H1 (cell line): ENCODE measurements around the gene KLF16. TPM values are rescaled to one million over a fixed set of nuclear protein-coding genes. Genes with fewer than 3 reads are reported as not detected.
"Not testable (repeated sequence)": the region's sequence is repeated elsewhere in the genome, so short reads cannot be mapped to it uniquely, and the experiment has no call there.

Experiments
- CTCF ChIA-PET: fragments of 300-600 bp; sonication (Branson Sonifier 250); formaldehyde crosslinking; loops from one replicate; lab custom pipeline; 2021; ENCODE audit not compliant: partially characterized antibody; lab: Charles Lee
- POLR2A ChIA-PET: fragments of 300-600 bp; sonication (Branson Sonifier 250); formaldehyde crosslinking; loops from one replicate; lab custom pipeline; 2021; ENCODE audit warnings: inconsistent platforms; ENCODE audit not compliant: partially characterized antibody; lab: Charles Lee
- DNase-seq, 2 experiments: peaks; one replicate each; pipeline versions ENCODE4 v3.0.0 to v3.0.0-alpha.2; 2010 to 2022; ENCODE audit warnings: low spot score in 2 of 2, low read depth in 1 of 2, mixed read lengths in 1 of 2
- FAIRE-seq: peaks from 2 replicates; lab custom pipeline; 2011; peaks lifted over from hg19 to GRCh38; lab: Jason Lieb, UNC
- H2AFZ ChIP-seq: 2 replicates; pipeline ENCODE4 v1.8.1; 2012; ENCODE audit warnings: low read length, inconsistent platforms
- H2AK5ac ChIP-seq: 2 replicates; pipeline ENCODE4 v1.6.1; 2013; ENCODE audit warnings: low read depth, low read length
- H2BK120ac ChIP-seq: replicated peaks from 2 replicates; pipeline ENCODE3; 2013; ENCODE audit warnings: low read depth, low read length, inconsistent platforms
- H2BK12ac ChIP-seq: 2 replicates; pipeline ENCODE4 v1.6.1; 2013; ENCODE audit warnings: low read depth, low read length
- H2BK15ac ChIP-seq: 2 replicates; pipeline ENCODE4 v1.6.1; 2013; ENCODE audit warnings: low read length
- H2BK20ac ChIP-seq: 2 replicates; pipeline ENCODE4 v1.6.1; 2013; ENCODE audit warnings: low read length
- H2BK5ac ChIP-seq: 2 replicates; pipeline ENCODE4 v1.6.1; 2013; ENCODE audit warnings: low read depth, low read length
- H3K14ac ChIP-seq: 2 replicates; pipeline ENCODE4 v1.6.1; 2013; ENCODE audit warnings: inconsistent platforms; ENCODE audit not compliant: insufficient read length
- H3K18ac ChIP-seq: 2 replicates; pipeline ENCODE4 v1.6.1; 2013; ENCODE audit warnings: low read length; ENCODE audit errors: extremely low read depth
- H3K23ac ChIP-seq: 2 replicates; pipeline ENCODE4 v1.6.1; 2013; ENCODE audit warnings: inconsistent platforms; ENCODE audit not compliant: insufficient read length
- H3K23me2 ChIP-seq: 2 replicates; pipeline ENCODE4 v1.6.1; 2013; ENCODE audit warnings: low read depth, low read length
- H3K27ac ChIP-seq: 2 replicates; pipeline ENCODE4 v1.6.1; 2011; ENCODE audit warnings: low read depth, low read length, inconsistent platforms
- H3K27me3 ChIP-seq, 4 experiments: replicated peaks in 1 of 4; 1 replicate in 1 of 4; 2 replicates in 3 of 4; pipeline versions ENCODE4 v1.6.1 to v1.8.1; 2011 to 2013; ENCODE audit warnings: low read length in 3 of 4, mild to moderate bottlenecking in 3 of 4, inconsistent platforms in 2 of 4, mixed read lengths in 2 of 4, moderate library complexity in 1 of 4; ENCODE audit not compliant: control insufficient read depth in 3 of 4, insufficient read depth in 3 of 4; ENCODE audit errors: extremely low read depth in 1 of 4
- H3K36me3 ChIP-seq, 4 experiments: 2 replicates each; pipeline versions ENCODE4 v1.6.1 to v1.8.1; 2011 to 2013; ENCODE audit warnings: mild to moderate bottlenecking in 4 of 4, low read length in 3 of 4, moderate library complexity in 2 of 4, control low read depth in 1 of 4, inconsistent platforms in 1 of 4; ENCODE audit not compliant: insufficient read depth in 4 of 4, control insufficient read depth in 2 of 4
- H3K4ac ChIP-seq: replicated peaks from 2 replicates; pipeline ENCODE3; 2013; ENCODE audit warnings: low read length, low read depth, mixed read lengths, inconsistent platforms; ENCODE audit not compliant: insufficient read length
- H3K4me1 ChIP-seq, 4 experiments: replicated peaks in 1 of 4; 1 replicate in 1 of 4; 2 replicates in 3 of 4; pipeline versions ENCODE4 v1.6.1 to v1.8.1; 2011 to 2013; ENCODE audit warnings: low read length in 3 of 4, inconsistent platforms in 2 of 4, mixed read lengths in 1 of 4; ENCODE audit not compliant: insufficient read depth in 4 of 4, control insufficient read depth in 3 of 4
- H3K4me2 ChIP-seq, 2 experiments: 2 replicates each; pipeline versions ENCODE4 v1.6.1 to v1.8.1; 2011 to 2013; ENCODE audit warnings: low read depth in 2 of 2, low read length in 2 of 2, control low read depth in 1 of 2, inconsistent platforms in 1 of 2, mild to moderate bottlenecking in 1 of 2; ENCODE audit not compliant: insufficient read depth in 1 of 2
- H3K4me3 ChIP-seq, 4 experiments: fragments of 200-600, 300-600 bp in 1 of 4; sonication (generic), shearing (Covaris generic), sonication (Bioruptor Twin) in 1 of 4; 2 replicates each; pipeline versions ENCODE4 v1.5.1 to v1.8.1; 2011 to 2016; ENCODE audit warnings: low read length in 4 of 4, low read depth in 3 of 4, control low read depth in 2 of 4, inconsistent platforms in 2 of 4, mild to moderate bottlenecking in 2 of 4, mixed read lengths in 1 of 4, moderate library complexity in 1 of 4; ENCODE audit not compliant: insufficient read depth in 2 of 4; ENCODE audit errors: extremely low read depth in 1 of 4
- H3K56ac ChIP-seq: replicated peaks from 2 replicates; pipeline ENCODE3; 2013; ENCODE audit warnings: low read depth, mild to moderate bottlenecking, mixed read lengths, low read length, inconsistent platforms; ENCODE audit not compliant: insufficient read length
- H3K79me1 ChIP-seq: 2 replicates; pipeline ENCODE4 v1.6.1; 2013; ENCODE audit warnings: low read depth, low read length, control low read depth
- H3K79me2 ChIP-seq, 2 experiments: 2 replicates each; pipeline versions ENCODE4 v1.6.1 to v1.8.1; 2012 to 2013; ENCODE audit warnings: low read length in 2 of 2, mild to moderate bottlenecking in 2 of 2, inconsistent platforms in 1 of 2; ENCODE audit not compliant: insufficient read depth in 2 of 2, control insufficient read depth in 1 of 2
- H3K9ac ChIP-seq, 4 experiments: replicated peaks in 1 of 4; 1 replicate in 1 of 4; 2 replicates in 3 of 4; pipeline versions ENCODE4 v1.6.1 to v1.8.1; 2011 to 2013; ENCODE audit warnings: low read depth in 3 of 4, low read length in 3 of 4, control low read depth in 2 of 4, mild to moderate bottlenecking in 2 of 4, moderate library complexity in 2 of 4, inconsistent platforms in 1 of 4; ENCODE audit errors: extremely low read depth in 1 of 4
- H3K9me3 ChIP-seq, 2 experiments: 2 replicates each; pipeline versions ENCODE4 v1.6.1 to v1.8.1; 2012 to 2013; ENCODE audit warnings: mild to moderate bottlenecking in 2 of 2, moderate library complexity in 2 of 2, control low read depth in 1 of 2, inconsistent platforms in 1 of 2, low read depth in 1 of 2, low read length in 1 of 2, mixed read lengths in 1 of 2; ENCODE audit not compliant: insufficient read depth in 2 of 2
- H4K20me1 ChIP-seq, 2 experiments: replicated peaks in 1 of 2; 2 replicates each; pipeline versions ENCODE3 to v1.8.1; 2011 to 2013; ENCODE audit warnings: inconsistent platforms in 2 of 2, low read length in 2 of 2, mild to moderate bottlenecking in 1 of 2; ENCODE audit not compliant: insufficient read depth in 2 of 2, control insufficient read depth in 1 of 2
- H4K5ac ChIP-seq: 2 replicates; pipeline ENCODE4 v1.6.1; 2013; ENCODE audit warnings: low read length, low read depth, mixed read lengths, inconsistent platforms; ENCODE audit not compliant: insufficient read length
- H4K8ac ChIP-seq: 2 replicates; pipeline ENCODE4 v1.8.0; 2013; ENCODE audit warnings: mild to moderate bottlenecking, moderate library complexity, low read length, inconsistent platforms; ENCODE audit not compliant: insufficient read depth; ENCODE audit errors: extremely low read depth
- H4K91ac ChIP-seq: replicated peaks from 2 replicates; pipeline ENCODE3; 2013; ENCODE audit warnings: low read length, mixed read lengths, inconsistent platforms; ENCODE audit not compliant: insufficient read length
- CREB1 ChIP-seq: IDR thresholded peaks from 2 replicates; pipeline ENCODE4 v1.6.1; 2012; ENCODE audit warnings: inconsistent platforms
- GABPA ChIP-seq: IDR thresholded peaks from 2 replicates; pipeline ENCODE4 v1.6.1; 2011; ENCODE audit warnings: mild to moderate bottlenecking, low read length, moderate library complexity, borderline replicate concordance; ENCODE audit not compliant: insufficient read depth
- WGBS, 2 experiments: shearing (Covaris generic) in 1 of 2; methylation state at CpG; one replicate each; pipeline versions ENCODE4 v1.1.6 to v1.1.7; 2013 to 2015; ENCODE audit warnings: low lambda C conversion rate in 2 of 2, mixed read lengths in 2 of 2, inconsistent platforms in 1 of 2, low coverage in 1 of 2, missing lambda C conversion rate in 1 of 2; ENCODE audit not compliant: insufficient replicate concordance in 2 of 2, insufficient coverage in 1 of 2, insufficient read length in 1 of 2; ENCODE audit errors: extremely low coverage in 1 of 2, missing lambda C conversion rate in 1 of 2; 5-methylcytosine and 5-hydroxymethylcytosine counted together
- polyA plus RNA-seq, 7 experiments: library from polyadenylated mRNA; depleted of rRNA in 3 of 7; stranded (reverse) in 5 of 7; unstranded in 2 of 7; fragments of >200 nt in 5 of 7; fragments of 200-250 nt in 2 of 7; gene quantifications; 1 replicate in 5 of 7; 2 replicates in 1 of 7; 4 replicates in 1 of 7; pipeline versions ENCODE4 v1.2.1 to v1.2.3, GENCODE V29; 2011 to 2013; ENCODE audit warnings: missing spikeins in 2 of 7, mixed read lengths in 2 of 7
- total RNA-seq: library from RNA; stranded (reverse); fragmentation: NEBNext Ultra II Directional; extraction: Animal tissue kit (Norgen Biotek cat#: 25700); gene quantifications from 2 replicates; pipeline ENCODE4 v1.2.1, GENCODE V29; 2021

The KLF16 gene
- total and polyA plus RNA-seq, 2 of the 8 experiments (the other 6 are each of a cell fraction or from before 2014, with no cell fraction given) = 14.3 to 45.9 TPM

- H3K23ac ChIP-seq, H4K5ac ChIP-seq, H3K23me2 ChIP-seq, H3K14ac ChIP-seq, H3K9me3 ChIP-seq, H4K91ac ChIP-seq, H2BK20ac ChIP-seq, H3K36me3 ChIP-seq, H2BK5ac ChIP-seq, H2BK120ac ChIP-seq, FAIRE-seq, H3K27ac ChIP-seq, H3K4ac ChIP-seq, H3K18ac ChIP-seq, H2AFZ ChIP-seq, H3K27me3 ChIP-seq: not testable (repeated sequence)
- CTCF ChIA-PET = interaction anchor here (0.7 to 1.9 kb wide), 4 partner anchors 9 to 61 kb away, joined by 3 to 5 read pairs (median 4); no protein-coding TSS in a partner anchor
- POLR2A ChIA-PET = interaction anchor here (0.7 to 2.1 kb wide), 9 partner anchors 10 to 266 kb away, joined by 3 to 9 read pairs (median 4); partner anchors contain the start of gene AP3D1
- Histone ChIP-seq H3K79me1 (peaks cover 18% of the 10 kb centered on the region), H3K4me1 (peaks cover 3 to 14% (median 9%) of the 10 kb centered on the region in 4 experiments; a peak in 6 of 7 replicates), H3K79me2 (peaks cover 7 to 29% of the 10 kb centered on the region in 2 experiments; a peak in 3 of 4 replicates), H3K4me2 (peak within 1 kb of the TSS; percentile 81 to 85), H4K20me1 (peaks cover 13 to 20% of the 10 kb centered on the region in 2 experiments), H3K56ac (peak within 1 kb of the TSS; percentile 46), H2BK15ac (peak within 1 kb of the TSS; percentile 72; the same call in 1 of the 2 replicates), H3K4me3 (peak within 1 kb of the TSS; percentile 69 to 81 (median 76)), H3K9ac (peak within 1 kb of the TSS; percentile 67 to 74 (median 70); a peak in 6 of 7 replicates), H2BK12ac (0 out of 2 replicates have a peak within 1 kb of the TSS, but pooled peaks have one; percentile 27), H2AK5ac (0 out of 2 replicates have a peak within 1 kb of the TSS, but pooled peaks have one; percentile 82), H4K8ac (peak within 1 kb of the TSS; percentile 68; the same call in 1 of the 2 replicates)
- TF ChIP-seq CREB1 (peak; percentile 91), GABPA (peak; percentile 87; the same call in 1 of the 2 replicates)
- DNase-seq = peak; percentile 78 to 100
- WGBS, 2 experiments = 31% methylated on average over 34 of the region's 46 CpGs; no CpG with 5 or more reads in 1 of the 2 experiments
These were observed 22.2 kb upstream of the KLF16 start, which contains the start of gene ABHD17A for GRCh38 chr19:1885398-1886119. Gene ABHD17A (minus strand): TSS chr19:1885496. CDS start chr19:1881566, 3,930 bp downstream.
